Activated T-cell treated with anti-CD3 and anti-CD28 coated beads, Interleukin-2, amount 50 U/mL, for 48 hours (primary cell): ENCODE results near the gene WNT3A.

Experiments used
- DNase-seq, 2 experiments: peaks; one replicate each; pipeline ENCODE4 v3.0.0-alpha.2; 2020

WNT3A gene

DNA sequence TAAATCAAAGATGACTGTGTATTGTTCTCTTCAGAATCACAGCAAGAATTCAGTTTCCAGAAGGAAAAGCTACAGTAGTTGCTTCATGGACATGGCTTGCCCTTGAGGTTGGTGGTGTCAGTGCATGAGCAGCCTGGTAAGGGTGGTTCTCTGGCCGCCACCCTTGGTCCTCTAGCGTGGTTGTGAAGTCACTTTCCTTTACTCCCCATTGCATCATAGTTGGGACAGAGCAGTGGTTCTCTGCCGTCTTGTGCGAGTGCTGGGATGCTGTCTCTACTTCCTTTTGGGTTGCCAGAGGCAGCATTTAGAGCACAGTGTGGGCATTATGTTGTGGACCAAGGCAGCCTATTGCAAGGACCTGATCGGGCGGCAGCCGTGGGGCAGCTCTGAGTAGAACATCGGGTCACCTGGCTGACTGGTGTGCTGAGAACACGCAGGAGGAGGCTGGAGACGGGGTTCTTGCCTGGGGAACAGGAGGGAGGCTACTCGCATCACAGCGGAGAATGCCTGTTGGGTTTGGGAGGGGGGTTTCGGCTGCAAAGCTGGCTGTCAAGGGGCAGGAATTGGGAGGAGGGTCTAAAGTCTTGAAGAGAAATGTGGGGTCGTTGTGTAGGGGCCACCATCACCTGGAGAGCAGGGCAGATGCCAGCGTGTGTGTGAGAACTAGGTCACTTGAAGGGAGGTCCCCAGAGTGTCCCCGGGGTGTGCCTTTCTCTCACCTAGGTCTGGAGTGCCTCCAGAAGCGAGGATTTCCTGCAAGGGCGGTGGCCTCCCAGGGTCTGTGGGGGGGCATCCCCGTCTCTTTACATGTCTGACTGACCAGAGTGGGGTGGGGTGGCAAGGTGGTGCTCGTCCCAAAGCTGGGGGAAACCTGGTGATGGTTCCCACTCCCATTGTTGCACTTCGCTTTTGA, 82.0 kb downstream of the WNT3A start:
- no peak for DNase-seq

DNA sequence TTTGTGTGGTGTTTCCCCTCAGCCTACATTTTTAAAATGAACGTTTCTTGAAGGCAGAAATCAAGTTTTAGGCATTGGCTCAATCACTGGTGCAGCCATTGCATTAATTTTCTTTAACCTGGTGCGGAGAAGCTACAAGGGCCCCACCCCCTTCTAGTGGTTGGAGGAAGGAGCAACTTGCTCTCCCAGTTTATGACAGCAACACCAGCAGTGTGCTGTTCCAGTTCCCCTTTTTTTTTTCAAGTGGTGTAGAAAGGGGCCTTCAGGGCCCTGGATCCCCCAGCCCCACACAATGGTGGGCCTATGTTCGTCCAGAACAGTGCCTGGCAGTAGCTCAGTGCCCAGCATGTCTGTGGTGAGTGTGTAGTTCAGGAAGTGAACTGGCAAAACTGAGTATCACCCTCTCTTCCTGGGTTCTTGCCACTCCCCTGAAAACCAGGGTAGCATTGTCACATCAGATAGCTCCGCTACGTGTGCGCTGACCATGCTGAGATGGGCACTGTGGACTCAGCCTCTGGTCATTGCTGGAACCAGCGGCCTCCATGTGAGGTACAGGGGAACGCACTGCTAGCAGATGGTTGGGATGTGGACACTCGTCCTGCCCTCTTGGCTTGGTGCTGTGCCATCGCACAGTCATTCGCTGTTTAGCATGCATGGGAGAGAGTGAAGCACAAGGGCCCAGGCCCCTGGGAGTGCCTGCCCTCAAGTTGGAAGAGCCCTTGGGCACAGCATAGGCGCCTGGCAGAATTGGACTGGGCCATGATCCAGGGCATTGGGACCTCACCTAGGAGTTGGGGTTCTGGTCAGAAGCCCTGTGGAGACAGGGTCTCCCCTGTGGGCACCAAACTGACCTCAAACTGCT, 83.0 kb downstream of the WNT3A start:
- DNase-seq, result no peak

DNA sequence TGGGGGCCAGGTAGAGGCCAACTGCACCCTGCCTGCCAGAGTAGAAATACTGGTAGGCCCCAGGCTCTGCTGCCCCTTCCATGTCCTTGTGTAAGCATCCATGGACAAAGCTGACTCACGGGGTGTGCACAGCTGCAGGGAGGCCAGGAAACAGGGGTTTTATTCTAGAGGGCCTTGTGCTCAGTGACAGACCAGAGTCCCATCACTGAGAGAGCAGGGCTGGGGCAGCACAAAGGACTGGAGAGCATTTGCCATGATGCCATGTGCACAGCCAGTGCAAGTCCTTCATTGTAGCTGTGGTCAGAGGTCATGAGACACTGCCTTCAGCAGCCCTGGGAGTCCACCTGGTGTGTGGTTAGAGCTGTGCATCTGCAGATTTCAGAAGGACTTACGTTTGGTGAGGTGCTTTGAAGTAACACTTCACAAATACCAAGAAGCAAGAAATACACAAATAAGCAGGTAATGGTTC, 83.8 kb downstream of the WNT3A start:
- peak in 1 of 2 experiments; percentile 23 for DNase-seq

DNA sequence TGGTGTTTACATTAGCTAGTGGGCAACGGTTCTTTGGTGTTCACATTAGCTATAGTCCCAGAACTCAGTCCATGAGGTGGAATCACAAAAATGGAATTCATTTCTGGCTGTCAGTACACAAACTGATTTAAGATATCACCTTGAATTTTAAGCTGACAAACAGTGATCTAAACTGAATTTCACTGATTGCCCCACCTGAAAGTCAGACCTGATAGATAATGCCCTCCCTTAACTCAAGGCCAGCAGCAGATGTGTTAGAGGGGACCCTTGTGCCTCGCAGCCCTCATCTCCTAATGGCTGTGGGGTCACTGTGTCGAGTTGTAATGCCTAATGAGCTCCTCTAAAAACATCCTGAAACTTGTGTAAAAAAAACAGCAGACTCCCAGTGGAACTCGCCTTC, 84.3 kb downstream of the WNT3A start:
- no peak for DNase-seq

DNA sequence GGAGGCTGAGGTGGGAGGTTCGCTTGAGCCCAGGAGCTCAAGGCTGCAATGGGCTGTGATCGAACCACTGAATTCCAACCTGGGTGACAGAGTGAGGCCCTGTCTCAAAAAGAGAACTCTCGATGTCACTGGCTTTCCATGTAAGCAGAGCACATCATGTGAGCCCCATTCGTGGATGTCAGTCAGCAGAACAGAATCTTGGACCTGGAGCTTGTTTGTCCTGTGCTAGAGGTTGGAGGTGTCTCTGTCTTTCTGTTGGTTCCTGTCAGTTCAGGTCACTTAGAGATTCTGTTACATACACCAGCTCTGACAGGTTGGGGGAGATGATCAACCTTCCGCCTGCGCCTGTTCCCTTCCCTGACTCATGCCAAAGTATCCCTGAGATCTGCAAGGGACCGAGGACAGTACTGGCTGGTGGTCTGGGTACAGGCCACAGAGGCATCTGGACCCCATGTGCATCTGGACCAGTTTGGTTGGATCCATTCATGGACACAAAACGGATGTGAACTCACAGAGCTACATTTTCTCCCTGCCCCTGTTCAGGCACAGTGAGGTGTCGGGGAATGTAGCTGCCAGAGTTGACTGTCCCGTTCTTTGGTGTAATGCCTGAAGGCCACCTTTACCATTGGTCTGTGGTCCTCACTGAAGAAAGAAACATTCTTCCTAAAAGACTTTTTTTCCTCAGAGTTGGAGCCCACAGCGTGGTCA, 85.7 kb downstream of the WNT3A start:
- peak; percentile 16 to 19 for DNase-seq

DNA sequence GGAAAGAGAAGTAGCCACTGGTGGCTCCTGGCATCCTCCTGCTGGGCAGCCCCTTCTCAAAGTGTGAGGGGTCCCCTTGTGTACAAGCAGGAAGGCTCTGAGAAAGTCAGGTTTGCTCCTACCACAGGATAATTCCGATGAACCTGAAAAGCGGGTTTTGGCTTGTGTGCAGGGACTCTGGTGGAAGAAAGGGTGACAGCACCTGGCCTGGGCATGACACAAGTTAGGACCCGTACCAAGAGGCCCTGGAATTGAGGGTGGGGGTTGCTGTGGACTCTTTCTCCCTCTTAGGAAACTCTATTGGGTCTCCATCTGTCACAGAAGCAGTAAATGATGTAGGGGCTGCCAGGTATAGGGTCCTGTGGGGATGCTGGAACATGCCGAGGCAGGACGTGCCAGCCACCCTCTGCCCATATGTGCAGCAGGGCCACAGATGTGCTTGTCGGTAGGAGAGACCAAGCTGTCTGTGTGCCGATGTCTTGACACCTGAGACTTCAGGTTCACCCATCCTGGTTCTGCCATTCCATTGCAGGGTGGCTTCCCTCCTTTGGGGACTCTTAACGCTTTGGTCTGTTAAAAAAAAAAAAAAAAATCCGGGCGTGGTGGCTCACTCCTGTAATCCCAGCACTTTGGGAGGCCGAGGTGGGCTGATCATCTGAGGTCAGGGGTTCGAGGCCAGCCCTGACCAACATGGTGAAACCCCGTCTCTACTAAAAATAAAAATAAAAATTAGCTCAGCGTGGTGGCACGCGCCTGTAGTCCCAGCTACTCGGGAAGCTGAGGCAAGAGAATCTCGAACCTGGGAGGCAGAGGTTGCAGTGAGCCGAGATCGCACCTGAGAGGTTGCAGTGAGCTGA, 86.5 kb downstream of the WNT3A start:
- DNase-seq, result peak in 1 of 2 experiments; percentile 14

DNA sequence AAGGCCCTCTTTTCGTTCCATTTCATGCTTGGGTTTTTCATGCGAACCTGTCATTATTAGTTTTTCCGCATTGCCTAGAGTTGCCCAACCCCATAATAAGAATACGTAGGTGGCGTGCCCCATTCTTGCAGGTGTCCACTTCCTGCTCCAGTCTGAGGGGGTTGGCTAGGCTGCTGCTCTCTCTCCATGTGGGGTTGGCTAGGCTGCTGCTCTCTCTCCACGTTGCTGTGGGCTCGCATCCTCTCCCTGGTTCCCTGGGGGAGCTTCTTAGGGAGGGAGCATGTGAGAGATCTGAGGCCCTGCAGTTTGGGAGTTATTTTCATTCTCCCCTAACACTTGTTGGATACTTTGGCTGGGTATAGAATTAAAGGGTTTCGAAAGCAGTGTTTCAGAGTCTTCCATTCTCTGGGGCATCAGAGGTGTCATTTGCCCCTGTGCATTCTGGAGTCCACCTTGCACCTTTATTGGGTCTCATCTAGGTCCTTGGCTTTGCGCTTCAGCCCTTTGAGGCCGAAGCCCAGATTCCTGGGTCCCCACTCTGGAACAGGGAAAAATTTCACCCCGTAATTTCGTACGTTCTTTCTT, 87.7 kb downstream of the WNT3A start:
- peak; percentile 16 to 17 for DNase-seq

DNA sequence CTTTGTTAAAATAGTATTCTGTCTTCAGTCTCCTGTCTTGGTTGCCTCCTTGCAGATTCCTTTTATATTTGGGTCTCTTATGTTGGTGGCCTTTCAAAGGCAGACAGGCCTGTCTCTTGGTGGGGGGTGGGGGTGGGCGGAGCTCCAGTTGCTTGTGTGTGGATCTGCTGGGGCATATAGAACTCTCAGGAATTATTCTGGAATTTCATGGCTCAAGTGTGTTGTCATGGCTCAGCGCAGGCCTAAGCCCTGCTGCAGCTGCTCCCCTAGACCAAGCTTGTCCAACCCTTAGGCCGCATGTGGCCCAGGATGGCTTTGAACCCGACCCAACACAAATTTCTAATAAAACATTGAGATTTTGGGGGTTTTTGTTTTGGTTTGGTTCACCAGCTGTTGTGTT, 88.4 kb downstream of the WNT3A start:
- peak in 1 of 2 experiments; percentile 11 for DNase-seq

DNA sequence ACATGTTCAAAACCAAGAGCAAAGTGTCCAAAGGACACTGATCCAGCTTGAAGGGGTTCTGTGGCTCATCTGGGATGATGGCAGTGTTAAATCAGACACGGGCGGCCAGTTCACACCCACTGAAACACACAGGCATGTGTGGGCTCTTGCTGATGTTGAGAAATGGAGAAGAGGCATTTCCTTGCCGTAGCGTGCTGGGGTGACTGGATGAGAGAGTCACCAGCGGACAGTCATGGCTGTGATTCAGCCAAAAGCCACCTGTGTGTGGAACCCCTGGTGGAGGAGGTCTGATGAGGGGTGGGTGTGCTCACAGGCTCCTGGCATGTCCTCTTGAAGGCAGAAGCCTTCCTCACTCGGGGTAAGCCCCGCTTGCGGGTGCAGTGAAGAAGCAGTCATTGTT, 89.1 kb downstream of the WNT3A start:
- DNase-seq, result peak; percentile 15 to 16

DNA sequence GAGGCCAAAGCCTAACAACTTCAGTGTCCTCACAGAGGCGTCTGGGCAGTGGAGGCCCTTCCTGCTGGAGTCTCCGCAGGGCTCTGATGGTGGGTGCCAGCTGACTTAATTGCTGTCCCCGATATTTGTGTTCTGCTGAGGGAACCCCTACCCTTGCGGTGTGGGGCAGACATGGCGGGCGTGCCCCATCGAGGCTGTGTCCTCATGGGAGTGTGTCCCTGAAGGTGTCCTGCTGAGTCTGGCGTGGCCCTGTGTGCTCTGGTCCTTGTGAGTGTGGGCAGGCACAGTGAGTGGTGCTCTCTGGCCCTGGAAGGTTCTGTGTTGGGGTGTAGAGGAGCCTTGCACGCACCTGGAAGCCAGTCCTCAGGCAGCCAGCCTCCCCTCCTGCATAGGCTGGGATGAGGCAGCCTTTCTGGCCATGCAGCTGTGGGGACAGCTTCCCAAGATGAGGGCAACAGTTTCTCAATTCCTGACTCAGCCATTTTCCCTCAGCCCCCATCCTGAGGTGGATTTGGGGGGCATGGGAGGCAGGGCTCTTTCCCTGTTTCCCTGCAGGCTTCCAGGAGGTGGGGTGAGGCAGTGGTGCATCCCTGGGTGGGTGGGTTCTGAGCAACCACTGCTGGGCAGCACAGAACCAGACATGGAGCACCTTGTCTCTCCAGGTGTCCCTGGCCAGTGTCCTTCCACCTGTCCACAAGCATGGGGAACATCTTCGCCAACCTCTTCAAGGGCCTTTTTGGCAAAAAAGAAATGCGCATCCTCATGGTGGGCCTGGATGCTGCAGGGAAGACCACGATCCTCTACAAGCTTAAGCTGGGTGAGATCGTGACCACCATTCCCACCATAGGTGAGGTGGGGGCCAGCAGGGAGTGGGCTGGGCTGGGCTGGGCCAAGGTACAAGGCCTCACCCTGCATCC, 89.9 kb downstream of the WNT3A start:
- peak; percentile 15 for DNase-seq

DNA sequence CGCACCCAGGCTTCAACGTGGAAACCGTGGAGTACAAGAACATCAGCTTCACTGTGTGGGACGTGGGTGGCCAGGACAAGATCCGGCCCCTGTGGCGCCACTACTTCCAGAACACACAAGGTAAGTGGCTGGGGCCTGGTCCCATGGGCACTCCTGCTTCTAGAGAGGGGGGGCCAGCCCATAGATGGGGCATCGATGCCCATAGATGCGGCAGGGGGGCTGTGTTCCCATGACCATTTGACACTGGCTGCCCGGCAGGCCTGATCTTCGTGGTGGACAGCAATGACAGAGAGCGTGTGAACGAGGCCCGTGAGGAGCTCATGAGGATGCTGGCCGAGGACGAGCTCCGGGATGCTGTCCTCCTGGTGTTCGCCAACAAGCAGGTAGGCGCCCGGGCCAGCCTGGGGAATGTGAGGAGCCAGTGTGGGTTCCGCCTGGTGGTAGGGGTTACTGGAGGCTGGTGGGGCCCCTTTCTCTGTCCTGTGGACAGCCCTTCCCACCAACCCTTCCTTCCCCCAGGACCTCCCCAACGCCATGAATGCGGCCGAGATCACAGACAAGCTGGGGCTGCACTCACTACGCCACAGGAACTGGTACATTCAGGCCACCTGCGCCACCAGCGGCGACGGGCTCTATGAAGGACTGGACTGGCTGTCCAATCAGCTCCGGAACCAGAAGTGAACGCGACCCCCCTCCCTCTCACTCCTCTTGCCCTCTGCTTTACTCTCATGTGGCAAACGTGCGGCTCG, 90.7 kb downstream of the WNT3A start:
- DNase-seq, result peak; percentile 16 to 17

DNA sequence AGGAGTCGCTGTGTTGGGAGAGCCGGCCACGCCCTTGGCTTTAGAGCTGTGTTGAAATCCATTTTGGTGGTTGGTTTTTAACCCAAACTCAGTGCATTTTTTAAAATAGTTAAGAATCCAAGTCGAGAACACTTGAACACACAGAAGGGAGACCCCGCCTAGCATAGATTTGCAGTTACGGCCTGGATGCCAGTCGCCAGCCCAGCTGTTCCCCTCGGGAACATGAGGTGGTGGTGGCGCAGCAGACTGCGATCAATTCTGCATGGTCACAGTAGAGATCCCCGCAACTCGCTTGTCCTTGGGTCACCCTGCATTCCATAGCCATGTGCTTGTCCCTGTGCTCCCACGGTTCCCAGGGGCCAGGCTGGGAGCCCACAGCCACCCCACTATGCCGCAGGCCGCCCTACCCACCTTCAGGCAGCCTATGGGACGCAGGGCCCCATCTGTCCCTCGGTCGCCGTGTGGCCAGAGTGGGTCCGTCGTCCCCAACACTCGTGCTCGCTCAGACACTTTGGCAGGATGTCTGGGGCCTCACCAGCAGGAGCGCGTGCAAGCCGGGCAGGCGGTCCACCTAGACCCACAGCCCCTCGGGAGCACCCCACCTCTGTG, 91.6 kb downstream of the WNT3A start:
- DNase-seq, result peak in 1 of 2 experiments; percentile 17

DNA sequence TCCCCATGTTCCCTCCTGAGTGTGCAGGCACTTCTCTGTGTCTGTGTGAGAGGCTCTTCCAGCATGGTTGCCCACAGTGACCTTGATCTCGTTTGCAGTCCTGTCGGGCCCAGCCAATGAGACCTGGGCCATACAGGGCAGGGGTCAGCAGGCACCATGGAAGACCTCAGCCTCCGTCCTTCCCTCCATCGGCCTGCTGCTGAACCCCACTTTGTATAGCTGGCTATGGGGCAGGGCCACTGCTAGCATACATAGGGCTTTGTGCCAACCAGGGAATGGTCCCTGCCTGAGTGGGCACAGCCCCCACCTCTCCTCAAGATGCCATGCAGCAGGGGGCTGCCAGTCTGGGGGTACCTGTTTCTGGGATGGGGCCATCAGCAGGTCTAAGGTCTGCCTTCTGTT, 92.5 kb downstream of the WNT3A start:
- DNase-seq, result peak; percentile 19

DNA sequence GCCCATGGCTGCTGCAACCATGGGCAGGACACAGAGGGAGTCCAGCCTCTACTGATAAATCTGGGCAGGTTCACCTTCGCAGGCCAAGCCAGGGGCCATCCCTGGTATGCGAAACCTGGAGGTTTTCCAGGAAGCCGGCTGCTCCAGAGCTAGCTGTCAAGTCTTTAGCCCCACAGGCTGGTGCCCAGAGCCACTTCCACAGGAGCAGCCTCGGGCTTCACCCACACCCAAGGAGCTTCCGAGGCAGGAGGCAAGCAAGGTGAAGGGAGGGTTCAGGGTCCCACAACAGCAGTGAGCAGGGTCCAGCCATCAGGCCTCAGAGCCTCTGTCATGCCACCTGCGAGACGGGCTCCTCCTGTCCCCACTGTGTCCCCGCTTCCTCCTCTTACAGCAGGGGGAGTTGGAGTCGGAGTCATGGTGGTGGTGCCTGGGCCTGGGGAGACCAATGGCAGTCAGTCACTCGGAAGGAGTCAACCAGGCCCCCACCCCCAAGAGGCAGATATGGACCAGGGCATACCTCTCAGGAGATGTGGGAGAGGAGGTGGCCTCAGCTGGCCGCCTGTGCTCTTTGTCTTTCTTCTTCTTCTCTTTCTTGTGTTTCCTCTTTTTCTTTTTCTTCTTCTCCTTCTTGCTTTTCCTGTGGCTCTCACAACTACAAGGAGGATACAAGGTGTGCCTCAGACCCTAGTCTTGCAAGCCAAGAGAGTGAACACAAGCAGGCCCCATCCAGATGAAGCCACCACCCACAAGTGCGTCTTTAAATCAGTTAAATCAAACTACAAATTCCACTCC, 94.2 kb downstream of the WNT3A start:
- DNase-seq, result peak; percentile 32 to 40

DNA sequence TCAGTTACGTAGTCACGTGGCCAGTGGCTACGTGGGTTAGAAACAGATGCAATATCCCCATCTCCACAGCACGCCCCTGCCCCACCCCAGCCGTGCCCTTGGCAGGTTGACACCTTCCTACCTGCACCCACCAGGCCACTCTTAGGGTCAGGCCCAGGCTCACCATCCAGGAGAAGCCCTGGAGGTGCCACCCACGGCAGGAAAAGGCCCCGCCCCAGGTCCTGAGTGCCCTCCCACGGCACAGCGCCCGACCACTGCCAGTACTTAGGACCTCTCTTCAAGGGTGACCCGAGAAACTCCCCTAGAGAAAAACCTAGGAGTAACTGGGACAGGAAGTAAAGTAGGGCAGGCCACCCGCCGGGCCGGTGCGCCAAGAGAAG, 94.8 kb downstream of the WNT3A start:
- peak; percentile 42 to 44 for DNase-seq

DNA sequence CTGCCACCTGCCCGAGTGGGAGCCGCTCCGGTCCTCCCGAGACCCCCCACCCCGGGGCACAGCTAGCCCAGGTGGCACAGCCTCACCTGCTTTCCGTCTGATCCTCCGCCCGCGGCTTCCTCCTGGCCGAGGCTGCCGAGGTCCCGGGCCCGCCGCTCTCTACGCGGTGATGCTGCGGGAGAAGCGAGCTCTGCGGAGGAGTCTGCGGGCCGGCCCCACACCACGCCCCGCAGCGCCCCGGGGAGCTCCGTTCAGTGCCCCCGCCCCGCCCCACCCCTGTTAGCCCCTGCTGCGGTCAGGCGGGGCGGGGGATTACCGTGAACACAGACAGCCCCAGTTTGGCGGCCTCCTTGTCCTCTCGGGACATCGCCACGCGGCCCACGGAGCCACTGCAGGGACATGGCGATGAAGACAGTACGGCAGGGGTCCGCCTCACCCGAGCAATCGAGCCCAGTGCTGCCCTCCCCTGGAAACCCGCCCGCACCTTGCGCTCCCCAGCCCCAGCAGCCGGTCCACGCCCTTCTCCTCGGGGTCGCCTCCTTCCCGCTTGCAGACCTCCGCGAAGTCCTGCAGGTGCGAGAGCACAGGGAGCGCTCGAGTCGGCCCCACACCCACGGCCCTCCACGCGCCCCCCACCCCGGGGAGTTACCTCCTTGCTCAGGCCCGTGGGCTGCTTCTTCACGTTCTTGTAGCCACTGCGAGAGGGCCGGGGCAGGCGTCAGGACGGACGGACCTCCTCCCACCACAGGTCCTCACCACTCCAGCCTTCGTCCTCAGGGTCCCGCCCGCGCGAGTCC, 95.4 kb downstream of the WNT3A start:
- DNase-seq, result peak; percentile 69 to 76
